Heart right ventricle (tissue), 16 donors: Measurements from ENCODE around the gene HIRA. TPM values are rescaled to one million over a fixed set of nuclear protein-coding genes. Genes with fewer than 3 reads are reported as not detected.
A peak's percentile ranks its signal among the peaks of the same experiment; 100 is the strongest.

Source experiments
- ATAC-seq, 8 donors: fragments of 200-7000 bp; cut with Tn5 transposase; one replicate each; pipeline ENCODE4 v1.9.1; 2020; ENCODE audit warnings: mild to moderate bottlenecking in 8 of 8, moderate library complexity in 8 of 8, moderate number of reproducible peaks in 1 of 8
- DNase-seq, 2 donors: peaks; one replicate each; pipeline ENCODE4 v3.0.0-alpha.2; 2020
- H3K27ac ChIP-seq, 10 donors: fragments of 200-600 bp; sonication (generic) in 2 of 10; one replicate each; pipeline versions ENCODE4 v1.5.0 to v1.8.0; 2020 to 2022; ENCODE audit warnings: mild to moderate bottlenecking in 3 of 10
- H3K27me3 ChIP-seq, 7 donors: fragments of 200-600 bp; one replicate each; pipeline ENCODE4 v1.8.0; 2021 to 2022; ENCODE audit warnings: mild to moderate bottlenecking in 2 of 7
- H3K36me3 ChIP-seq, 9 donors: fragments of 200-600 bp; sonication (generic) in 1 of 9; one replicate each; pipeline versions ENCODE4 v1.5.0 to v1.8.0; 2020 to 2022; ENCODE audit warnings: mild to moderate bottlenecking in 2 of 9
- H3K4me1 ChIP-seq, 9 donors: fragments of 200-600 bp; sonication (generic) in 1 of 9; one replicate each; pipeline versions ENCODE4 v1.5.0 to v1.8.0; 2020 to 2022; ENCODE audit warnings: mild to moderate bottlenecking in 4 of 9
- H3K4me3 ChIP-seq, 10 donors: fragments of 200-600 bp; sonication (generic) in 2 of 10; one replicate each; pipeline versions ENCODE4 v1.5.0 to v1.8.0; 2020 to 2022; ENCODE audit warnings: mild to moderate bottlenecking in 7 of 10, moderate library complexity in 2 of 10
- H3K9me3 ChIP-seq, 11 donors: fragments of 200-600 bp in 10 of 11; sonication (generic) in 2 of 11; one replicate each; pipeline versions ENCODE4 v1.5.0 to v1.8.0; 2013 to 2022; ENCODE audit warnings: mild to moderate bottlenecking in 2 of 11, control low read depth in 1 of 11, moderate library complexity in 1 of 11
- WGBS, 2 donors: extraction: QIAGEN DNeasy Blood & Tissue Kit; methylation state at CpG; one replicate each; pipeline ENCODE4 v1.1.7; 2013; ENCODE audit warnings: inconsistent platforms in 1 of 2; 5-methylcytosine and 5-hydroxymethylcytosine counted together
- intact Hi-C, 10 donors: fragments of 100-400 bp; cut with DNase I; formaldehyde crosslinking; loops; one replicate each; pipeline versions ENCODE4 v1.11.1 to v1.14.2; 2022
- polyA plus RNA-seq, 2 donors: library from polyadenylated mRNA; stranded (reverse); fragments of 200-250 nt; gene quantifications; one replicate each; pipeline ENCODE4 v1.2.3, GENCODE V29; 2013
- total RNA-seq, 10 donors: library from RNA; stranded (reverse); fragmentation: NEBNext Ultra II Directional in 3 of 10; extraction: Animal tissue kit (Norgen Biotek cat#: 25700) in 3 of 10; gene quantifications; one replicate each; pipeline versions ENCODE4 v1.2.1 to v1.2.4, GENCODE V29; 2021 to 2023
- TF ChIP-seq, protein P1 (sequence below), 9 donors: fragments of 200-600 bp; sonication (generic) in 2 of 9; IDR thresholded peaks; one replicate each; pipeline versions ENCODE4 v1.5.0 to v1.8.0; 2021 to 2022; ENCODE audit warnings: antibody characterized with exemption in 9 of 9, mild to moderate bottlenecking in 5 of 9, moderate library complexity in 1 of 9
- donor health status: Arrhythmogenic right ventricular cardiomyopathy.
- donor health status: ischemic (EF 13 %, LVEDD 7.1; RV severe dilation, severe dysfunction).
- donor health status: healthy with polysubstance abuse.
- donor health status: DM: no; HTN: yes; CAD: no.
- donor health status: DM: no; HTN: no; CAD: no.
- donor health status: ischemic (EF 25% LVEDD 6.9; RV normal size, moderate dysfunction).
- donor health status: ischemic (EF 25% LVEDD 5.7; RV mildly dilated, moderate dysfunction).
- donor health status: healthy.
- donor health status: DM: yes; HTN: yes; CAD: no.
- donor health status: Ischemic cardiomyopathy.
- donor health status: ischemic (EF 35%, LVEDD 5.7; RV mildly dilated, moderate dysfunction).
- donor health status: nonischemic (EF 11% LVEDD 7.7; RV severe dilation, severe dysfunction).
- donor health status: DM: yes; HTN: yes; CAD: no.
- donor health status: PGD.
- donor health status: ischemic (EF 29% LVEDD 5.4; RV normal size, mild dysfunction).
- donor health status: nonischemic (EF 23%, LVEDD 6.1; RV moderate dilation, normal function).

The HIRA gene
- total and polyA plus RNA-seq, 12 donors: 3.1 to 23.2 (median 17.5) TPM

DNA sequence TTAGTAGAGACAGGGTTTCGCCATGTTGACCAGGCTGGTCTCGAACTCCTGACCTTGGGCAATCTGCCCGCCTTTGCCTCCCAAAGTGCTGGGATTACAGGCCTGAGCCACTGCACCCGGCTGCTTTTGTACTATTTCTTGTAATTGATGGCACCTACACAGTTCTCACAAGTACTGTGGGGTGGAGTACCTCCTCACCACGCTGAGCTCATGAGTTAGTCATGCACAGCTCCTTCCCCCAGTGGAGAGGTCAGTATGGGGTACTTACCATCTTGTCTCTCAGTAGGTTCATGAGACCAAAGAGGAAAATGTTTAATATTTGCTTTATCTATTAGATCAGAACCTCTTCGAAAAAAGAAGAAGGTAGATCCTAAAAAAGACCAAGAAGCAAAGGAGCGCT is 2.9 kb upstream of the HIRA start:
- Histone ChIP-seq H3K27me3 (no peaks in the 10 kb centered on the region), H3K36me3 (peaks cover 0 to 54% (median 16%) of the 10 kb centered on the region in 9 donors), H3K9me3 (no peaks in the 10 kb centered on the region), H3K4me1 (peaks cover 7 to 45% (median 27%) of the 10 kb centered on the region in 9 donors), H3K27ac (peak overlapping the region in 2 of 10 donors; percentile 98 to 99), H3K4me3 (no peak overlapping the region)
- WGBS, 2 donors: 95 to 97% methylated on average over 7 of the region's 7 CpGs
- ATAC-seq: no peak
- TF ChIP-seq, protein P1, sequence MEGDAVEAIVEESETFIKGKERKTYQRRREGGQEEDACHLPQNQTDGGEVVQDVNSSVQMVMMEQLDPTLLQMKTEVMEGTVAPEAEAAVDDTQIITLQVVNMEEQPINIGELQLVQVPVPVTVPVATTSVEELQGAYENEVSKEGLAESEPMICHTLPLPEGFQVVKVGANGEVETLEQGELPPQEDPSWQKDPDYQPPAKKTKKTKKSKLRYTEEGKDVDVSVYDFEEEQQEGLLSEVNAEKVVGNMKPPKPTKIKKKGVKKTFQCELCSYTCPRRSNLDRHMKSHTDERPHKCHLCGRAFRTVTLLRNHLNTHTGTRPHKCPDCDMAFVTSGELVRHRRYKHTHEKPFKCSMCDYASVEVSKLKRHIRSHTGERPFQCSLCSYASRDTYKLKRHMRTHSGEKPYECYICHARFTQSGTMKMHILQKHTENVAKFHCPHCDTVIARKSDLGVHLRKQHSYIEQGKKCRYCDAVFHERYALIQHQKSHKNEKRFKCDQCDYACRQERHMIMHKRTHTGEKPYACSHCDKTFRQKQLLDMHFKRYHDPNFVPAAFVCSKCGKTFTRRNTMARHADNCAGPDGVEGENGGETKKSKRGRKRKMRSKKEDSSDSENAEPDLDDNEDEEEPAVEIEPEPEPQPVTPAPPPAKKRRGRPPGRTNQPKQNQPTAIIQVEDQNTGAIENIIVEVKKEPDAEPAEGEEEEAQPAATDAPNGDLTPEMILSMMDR (IDR thresholded peaks at IDR 0.05): no peak
- DNase-seq: no peak
- intact Hi-C loops: loop anchor here in 5 of 10 donors (5.0 to 10.0 kb wide), 4 partner anchors 43 to 257 kb away; partner anchors contain the start of genes CDC45 (in 2 of the 5), CLTCL1 (in 2 of the 5), SLC25A1 (in 2 of the 5) and UFD1 (in 2 of the 5)

DNA sequence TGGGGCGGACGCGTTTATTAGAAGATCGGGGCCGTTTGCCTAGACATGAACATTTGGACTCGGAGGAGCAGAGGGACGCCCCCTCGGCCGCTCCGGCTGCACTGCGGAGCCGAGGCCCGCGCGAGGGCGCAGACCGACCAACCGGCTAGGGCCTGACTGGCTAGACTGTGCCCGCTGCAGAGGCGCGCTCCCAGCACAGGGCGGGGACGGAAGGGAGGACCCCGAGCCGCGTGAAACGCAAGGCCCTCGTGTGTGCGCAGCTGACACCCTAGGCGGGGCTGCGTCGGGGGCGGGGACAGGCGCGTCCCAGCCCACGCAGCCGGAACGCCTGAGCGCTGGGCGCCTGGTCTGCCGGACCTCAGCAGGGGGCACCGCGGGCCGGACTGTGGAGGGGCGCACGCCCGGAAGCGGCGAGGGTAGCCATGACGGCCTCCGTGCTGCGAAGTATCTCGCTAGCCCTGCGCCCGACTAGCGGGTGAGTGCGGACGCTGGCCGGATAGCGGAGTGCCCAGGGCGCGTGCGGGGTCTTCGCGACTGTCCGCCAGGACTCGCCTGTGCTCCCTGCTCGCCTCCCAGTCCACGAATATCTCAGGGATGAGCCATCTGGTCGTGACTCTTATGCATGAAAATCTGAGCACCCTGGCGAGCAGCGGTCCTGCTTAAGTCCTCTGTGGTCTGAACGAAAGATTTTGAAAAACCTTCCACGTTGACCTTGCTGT is 759 bp upstream of the HIRA start, which contains the start of gene MRPL40:
MRPL40 (plus strand) TSS at position 413 of the 719 bp plus-strand sequence; CDS start at position 423, 10 bp downstream.
- Histone ChIP-seq H3K9me3 (no peaks in the 10 kb centered on the region), H3K4me3 (peak within 1 kb of the TSS; percentile 65 to 94 (median 84)), H3K36me3 (peaks cover 0 to 35% (median 16%) of the 10 kb centered on the region in 9 donors), H3K27ac (peak within 1 kb of the TSS; percentile 89 to 99 (median 98)), H3K27me3 (no peaks in the 10 kb centered on the region), H3K4me1 (peaks cover 7 to 55% (median 34%) of the 10 kb centered on the region in 9 donors)
- TF ChIP-seq, protein P1 (IDR thresholded peaks at IDR 0.05): peak in 3 of 9 donors; percentile 18 to 37 (median 29)
- WGBS, 2 donors: 0% methylated on average over 74 of the region's 74 CpGs
- ATAC-seq: peak; percentile 96 to 98 (median 98)
- intact Hi-C loops: loop anchor here in 6 of 10 donors (1.0 to 10.0 kb wide), 7 partner anchors 15 to 255 kb away; partner anchors contain the start of genes CDC45 (in 3 of the 6), UFD1 (in 3 of the 6), C22orf39 (in 2 of the 6) and CLTCL1 (in 2 of the 6)
- DNase-seq: peak; percentile 95 to 96

GRCh38 chr22:19430890-19431541 is 517 bp downstream of the HIRA start:
- no peaks in the 10 kb centered on the region for H3K27me3 ChIP-seq
- H3K9me3 ChIP-seq: no peaks in the 10 kb centered on the region
- peak overlapping the region in 9 of 10 donors; percentile 70 to 99 (median 93) for H3K27ac ChIP-seq
- no peak for ATAC-seq
- peaks cover 7 to 56% (median 40%) of the 10 kb centered on the region in 9 donors for H3K4me1 ChIP-seq
- WGBS, 2 donors: 0 to 1% methylated on average over 42 to 53 of the region's 53 CpGs
- DNase-seq: peak in 1 of 2 donors; percentile 40
- intact Hi-C loops: loop anchor here in 6 of 10 donors (2.0 to 10.0 kb wide), 5 partner anchors 46 to 254 kb away; partner anchors contain the start of genes CDC45 (in 3 of the 6), UFD1 (in 3 of the 6), CLTCL1 (in 2 of the 6) and SLC25A1 (in 2 of the 6)
- peaks cover 0 to 25% (median 16%) of the 10 kb centered on the region in 9 donors for H3K36me3 ChIP-seq
- H3K4me3 ChIP-seq: peak overlapping the region; percentile 65 to 94 (median 80)
- TF ChIP-seq, protein P1 (IDR thresholded peaks at IDR 0.05): peak in 1 of 9 donors; percentile 22
